WTC11 (cell line): ENCODE data around the gene CHMP2B. TPM values are rescaled to one million over a fixed set of nuclear protein-coding genes. Genes with fewer than 3 reads are reported as not detected.

Source experiments
- ATAC-seq: fragments of 200-7000 bp; cut with Tn5 transposase; 2 replicates; pipeline ENCODE4 v1.10.0; 2021; ENCODE audit warnings: mild to moderate bottlenecking, moderate library complexity
- CTCF ChIA-PET: fragments of 300-600 bp; sonication (Branson Sonifier 250); formaldehyde crosslinking; loops from one replicate; lab custom pipeline; 2021; ENCODE audit warnings: antibody characterized with exemption; lab: Charles Lee
- POLR2A ChIA-PET: fragments of 350-600 bp; sonication (Branson Sonifier 250); formaldehyde crosslinking; loops from one replicate; lab custom pipeline; 2021; ENCODE audit warnings: antibody characterized with exemption; lab: Charles Lee
- DNase-seq: peaks from one replicate; pipeline ENCODE4 v3.0.0; 2021; ENCODE audit warnings: low spot score
- H3K27ac Mint-ChIP-seq: 2 replicates; pipeline ENCODE4 v1.8.0; 2021; ENCODE audit warnings: mixed read lengths
- H3K27me3 Mint-ChIP-seq: 2 replicates; pipeline ENCODE4 v1.8.0; 2021; ENCODE audit warnings: low read depth, mild to moderate bottlenecking, moderate library complexity, mixed read lengths
- H3K36me3 Mint-ChIP-seq: 2 replicates; pipeline ENCODE4 v1.8.0; 2021; ENCODE audit warnings: mixed read lengths
- H3K4me1 Mint-ChIP-seq: 2 replicates; pipeline ENCODE4 v1.8.0; 2022; ENCODE audit warnings: mixed read lengths
- H3K4me3 Mint-ChIP-seq: 2 replicates; pipeline ENCODE4 v1.8.0; 2021; ENCODE audit warnings: mild to moderate bottlenecking, moderate library complexity, mixed read lengths
- H3K9me3 Mint-ChIP-seq: 2 replicates; pipeline ENCODE4 v1.8.0; 2021; ENCODE audit warnings: mixed read lengths
- FOXJ3 ChIP-seq: sonication (generic); formaldehyde crosslinking; IDR thresholded peaks from 2 replicates; pipeline ENCODE4 v1.9.0; 2021; ENCODE audit warnings: missing genetic modification reagents, mild to moderate bottlenecking, borderline replicate concordance
- MYBL2 ChIP-seq: sonication (generic); formaldehyde crosslinking; IDR thresholded peaks from 2 replicates; pipeline ENCODE4 v1.8.1; 2023; ENCODE audit warnings: mild to moderate bottlenecking, moderate library complexity, missing genetic modification reagents
- NFATC4 ChIP-seq: fragments of 250-450 bp; sonication (Bioruptor Pico); IDR thresholded peaks from 2 replicates; pipeline ENCODE4 v1.9.0; 2021; ENCODE audit warnings: mild to moderate bottlenecking
- NR3C1 ChIP-seq: sonication (generic); formaldehyde crosslinking; conservative IDR thresholded peaks from 2 replicates; pipeline ENCODE4 v1.8.1; 2023; ENCODE audit warnings: low read depth, mild to moderate bottlenecking, missing genetic modification reagents
- OVOL2 ChIP-seq: fragments of 250-450 bp; sonication (Bioruptor Pico); IDR thresholded peaks from 2 replicates; pipeline ENCODE4 v1.9.0; 2021; ENCODE audit warnings: mild to moderate bottlenecking, borderline replicate concordance
- RELA ChIP-seq: sonication (generic); formaldehyde crosslinking; IDR thresholded peaks from 2 replicates; pipeline ENCODE4 v1.8.1; 2022; ENCODE audit warnings: missing genetic modification reagents, mild to moderate bottlenecking, borderline replicate concordance
- SMAD4 ChIP-seq: sonication (generic); formaldehyde crosslinking; IDR thresholded peaks from 2 replicates; pipeline ENCODE4 v1.8.0; 2022; ENCODE audit warnings: mild to moderate bottlenecking, missing genetic modification reagents
- TCF7 ChIP-seq: sonication (generic); formaldehyde crosslinking; IDR thresholded peaks from 2 replicates; pipeline ENCODE4 v1.8.0; 2022; ENCODE audit warnings: mild to moderate bottlenecking, low read depth, missing genetic modification reagents, moderate library complexity
- ZBTB21 ChIP-seq: sonication (generic); formaldehyde crosslinking; IDR thresholded peaks from 2 replicates; pipeline ENCODE4 v1.8.1; 2023; ENCODE audit warnings: mild to moderate bottlenecking, missing genetic modification reagents, borderline replicate concordance
- ZNF121 ChIP-seq: sonication (generic); formaldehyde crosslinking; IDR thresholded peaks from 2 replicates; pipeline ENCODE4 v1.8.0; 2023; ENCODE audit warnings: missing genetic modification reagents
- ZNF232 ChIP-seq: sonication (generic); formaldehyde crosslinking; IDR thresholded peaks from 2 replicates; pipeline ENCODE4 v1.8.0; 2022; ENCODE audit warnings: mild to moderate bottlenecking, missing genetic modification reagents
- ZNF512 ChIP-seq: sonication (generic); formaldehyde crosslinking; IDR thresholded peaks from 2 replicates; pipeline ENCODE4 v1.8.1; 2022; ENCODE audit warnings: missing genetic modification reagents, borderline replicate concordance
- total RNA-seq: library from RNA; stranded (reverse); gene quantifications from 3 replicates; pipeline ENCODE4 v1.2.3, GENCODE V29; 2021
- TF ChIP-seq, protein P1 (sequence below): fragments of 250-450 bp; sonication (Bioruptor Pico); IDR thresholded peaks from 2 replicates; pipeline ENCODE4 v1.9.0; 2021; ENCODE audit warnings: mild to moderate bottlenecking
- TF ChIP-seq, protein P2 (sequence below): sonication (generic); formaldehyde crosslinking; IDR thresholded peaks from 2 replicates; pipeline ENCODE4 v1.8.1; 2023; ENCODE audit warnings: mild to moderate bottlenecking, missing genetic modification reagents, borderline replicate concordance
- TF ChIP-seq, protein P3 (sequence below): fragments of 250-450 bp; sonication (Bioruptor Pico); IDR thresholded peaks from 2 replicates; pipeline ENCODE4 v1.9.0; 2021; ENCODE audit warnings: mild to moderate bottlenecking, borderline replicate concordance

The CHMP2B gene
- total RNA-seq, 1 experiment from 2014 or later: 37.8 TPM

- POLR2A ChIA-PET: no interaction called here
- ATAC-seq: peak; percentile 41; the same call in 1 of the 2 replicates
- no peaks in the 10 kb centered on the region for H3K9me3 Mint-ChIP-seq
- no peak overlapping the region for H3K27ac Mint-ChIP-seq
- H3K27me3 Mint-ChIP-seq: no peaks in the 10 kb centered on the region
- no peaks in the 10 kb centered on the region for H3K36me3 Mint-ChIP-seq
- peaks cover 12% of the 10 kb centered on the region for H3K4me1 Mint-ChIP-seq
- TF ChIP-seq NFATC4 (CRISPR knock-in tag) (no peak), ZBTB21 (CRISPR knock-in tag) (no peak)
- TF ChIP-seq, all 79 proteins: peak for 0
- CTCF ChIA-PET: no interaction called here
- DNase-seq: no peak
- no peak overlapping the region for H3K4me3 Mint-ChIP-seq
These were observed 23.3 kb upstream of the CHMP2B start for GRCh38 chr3:87203809-87204208.

- Mint-ChIP-seq H3K27me3 (no peaks in the 10 kb centered on the region), H3K27ac (no peak overlapping the region), H3K9me3 (no peaks in the 10 kb centered on the region), H3K36me3 (no peaks in the 10 kb centered on the region), H3K4me1 (peaks cover 8% of the 10 kb centered on the region), H3K4me3 (no peak overlapping the region)
- no peak for DNase-seq
- CTCF ChIA-PET: no interaction called here
- no peak for ATAC-seq
- TF ChIP-seq NFATC4 (CRISPR knock-in tag) (no peak), RELA (no peak), ZNF232 (CRISPR knock-in tag) (no peak), MYBL2 (no peak), ZNF512 (CRISPR knock-in tag) (no peak), SMAD4 (CRISPR knock-in tag) (no peak), TCF7 (no peak), ZNF121 (CRISPR knock-in tag) (no peak)
- TF ChIP-seq, protein P1, sequence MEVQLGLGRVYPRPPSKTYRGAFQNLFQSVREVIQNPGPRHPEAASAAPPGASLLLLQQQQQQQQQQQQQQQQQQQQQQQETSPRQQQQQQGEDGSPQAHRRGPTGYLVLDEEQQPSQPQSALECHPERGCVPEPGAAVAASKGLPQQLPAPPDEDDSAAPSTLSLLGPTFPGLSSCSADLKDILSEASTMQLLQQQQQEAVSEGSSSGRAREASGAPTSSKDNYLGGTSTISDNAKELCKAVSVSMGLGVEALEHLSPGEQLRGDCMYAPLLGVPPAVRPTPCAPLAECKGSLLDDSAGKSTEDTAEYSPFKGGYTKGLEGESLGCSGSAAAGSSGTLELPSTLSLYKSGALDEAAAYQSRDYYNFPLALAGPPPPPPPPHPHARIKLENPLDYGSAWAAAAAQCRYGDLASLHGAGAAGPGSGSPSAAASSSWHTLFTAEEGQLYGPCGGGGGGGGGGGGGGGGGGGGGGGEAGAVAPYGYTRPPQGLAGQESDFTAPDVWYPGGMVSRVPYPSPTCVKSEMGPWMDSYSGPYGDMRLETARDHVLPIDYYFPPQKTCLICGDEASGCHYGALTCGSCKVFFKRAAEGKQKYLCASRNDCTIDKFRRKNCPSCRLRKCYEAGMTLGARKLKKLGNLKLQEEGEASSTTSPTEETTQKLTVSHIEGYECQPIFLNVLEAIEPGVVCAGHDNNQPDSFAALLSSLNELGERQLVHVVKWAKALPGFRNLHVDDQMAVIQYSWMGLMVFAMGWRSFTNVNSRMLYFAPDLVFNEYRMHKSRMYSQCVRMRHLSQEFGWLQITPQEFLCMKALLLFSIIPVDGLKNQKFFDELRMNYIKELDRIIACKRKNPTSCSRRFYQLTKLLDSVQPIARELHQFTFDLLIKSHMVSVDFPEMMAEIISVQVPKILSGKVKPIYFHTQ: no peak
- TF ChIP-seq, protein P2, sequence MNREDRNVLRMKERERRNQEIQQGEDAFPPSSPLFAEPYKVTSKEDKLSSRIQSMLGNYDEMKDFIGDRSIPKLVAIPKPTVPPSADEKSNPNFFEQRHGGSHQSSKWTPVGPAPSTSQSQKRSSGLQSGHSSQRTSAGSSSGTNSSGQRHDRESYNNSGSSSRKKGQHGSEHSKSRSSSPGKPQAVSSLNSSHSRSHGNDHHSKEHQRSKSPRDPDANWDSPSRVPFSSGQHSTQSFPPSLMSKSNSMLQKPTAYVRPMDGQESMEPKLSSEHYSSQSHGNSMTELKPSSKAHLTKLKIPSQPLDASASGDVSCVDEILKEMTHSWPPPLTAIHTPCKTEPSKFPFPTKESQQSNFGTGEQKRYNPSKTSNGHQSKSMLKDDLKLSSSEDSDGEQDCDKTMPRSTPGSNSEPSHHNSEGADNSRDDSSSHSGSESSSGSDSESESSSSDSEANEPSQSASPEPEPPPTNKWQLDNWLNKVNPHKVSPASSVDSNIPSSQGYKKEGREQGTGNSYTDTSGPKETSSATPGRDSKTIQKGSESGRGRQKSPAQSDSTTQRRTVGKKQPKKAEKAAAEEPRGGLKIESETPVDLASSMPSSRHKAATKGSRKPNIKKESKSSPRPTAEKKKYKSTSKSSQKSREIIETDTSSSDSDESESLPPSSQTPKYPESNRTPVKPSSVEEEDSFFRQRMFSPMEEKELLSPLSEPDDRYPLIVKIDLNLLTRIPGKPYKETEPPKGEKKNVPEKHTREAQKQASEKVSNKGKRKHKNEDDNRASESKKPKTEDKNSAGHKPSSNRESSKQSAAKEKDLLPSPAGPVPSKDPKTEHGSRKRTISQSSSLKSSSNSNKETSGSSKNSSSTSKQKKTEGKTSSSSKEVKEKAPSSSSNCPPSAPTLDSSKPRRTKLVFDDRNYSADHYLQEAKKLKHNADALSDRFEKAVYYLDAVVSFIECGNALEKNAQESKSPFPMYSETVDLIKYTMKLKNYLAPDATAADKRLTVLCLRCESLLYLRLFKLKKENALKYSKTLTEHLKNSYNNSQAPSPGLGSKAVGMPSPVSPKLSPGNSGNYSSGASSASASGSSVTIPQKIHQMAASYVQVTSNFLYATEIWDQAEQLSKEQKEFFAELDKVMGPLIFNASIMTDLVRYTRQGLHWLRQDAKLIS (CRISPR knock-in tag): no peak
- POLR2A ChIA-PET: no interaction called here
These were observed 21.0 kb upstream of the CHMP2B start for GRCh38 chr3:87206070-87206469.

DNA sequence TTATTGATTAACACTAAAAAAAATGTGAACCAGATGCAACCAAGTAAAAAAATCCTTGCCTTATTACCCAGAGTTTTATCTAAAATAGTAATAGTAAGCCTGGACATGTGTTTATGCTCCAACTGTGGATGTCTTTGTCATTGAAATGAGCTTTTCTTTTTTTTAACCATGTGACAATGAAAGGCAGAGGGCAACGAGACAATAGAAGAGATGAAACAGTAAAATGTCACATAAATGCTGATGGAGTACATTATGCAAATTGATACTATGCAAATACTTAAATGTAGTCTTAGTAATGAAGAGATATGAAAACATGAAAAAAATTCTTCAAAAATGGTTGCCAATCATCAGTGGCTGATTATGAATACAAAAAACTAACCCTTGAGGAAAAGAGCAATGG is 20.5 kb upstream of the CHMP2B start:
- peaks cover 8% of the 10 kb centered on the region for H3K4me1 Mint-ChIP-seq
- no peaks in the 10 kb centered on the region for H3K36me3 Mint-ChIP-seq
- 0 out of 2 replicates have a peak overlapping the region, but pooled peaks have one; percentile 14 for H3K27ac Mint-ChIP-seq
- POLR2A ChIA-PET: no interaction called here
- no peaks in the 10 kb centered on the region for H3K9me3 Mint-ChIP-seq
- CTCF ChIA-PET: no interaction called here
- TF ChIP-seq FOXJ3 (CRISPR knock-in tag) (no peak), NR3C1 (CRISPR knock-in tag) (no peak), OVOL2 (CRISPR knock-in tag) (no peak)
- TF ChIP-seq, protein P3, sequence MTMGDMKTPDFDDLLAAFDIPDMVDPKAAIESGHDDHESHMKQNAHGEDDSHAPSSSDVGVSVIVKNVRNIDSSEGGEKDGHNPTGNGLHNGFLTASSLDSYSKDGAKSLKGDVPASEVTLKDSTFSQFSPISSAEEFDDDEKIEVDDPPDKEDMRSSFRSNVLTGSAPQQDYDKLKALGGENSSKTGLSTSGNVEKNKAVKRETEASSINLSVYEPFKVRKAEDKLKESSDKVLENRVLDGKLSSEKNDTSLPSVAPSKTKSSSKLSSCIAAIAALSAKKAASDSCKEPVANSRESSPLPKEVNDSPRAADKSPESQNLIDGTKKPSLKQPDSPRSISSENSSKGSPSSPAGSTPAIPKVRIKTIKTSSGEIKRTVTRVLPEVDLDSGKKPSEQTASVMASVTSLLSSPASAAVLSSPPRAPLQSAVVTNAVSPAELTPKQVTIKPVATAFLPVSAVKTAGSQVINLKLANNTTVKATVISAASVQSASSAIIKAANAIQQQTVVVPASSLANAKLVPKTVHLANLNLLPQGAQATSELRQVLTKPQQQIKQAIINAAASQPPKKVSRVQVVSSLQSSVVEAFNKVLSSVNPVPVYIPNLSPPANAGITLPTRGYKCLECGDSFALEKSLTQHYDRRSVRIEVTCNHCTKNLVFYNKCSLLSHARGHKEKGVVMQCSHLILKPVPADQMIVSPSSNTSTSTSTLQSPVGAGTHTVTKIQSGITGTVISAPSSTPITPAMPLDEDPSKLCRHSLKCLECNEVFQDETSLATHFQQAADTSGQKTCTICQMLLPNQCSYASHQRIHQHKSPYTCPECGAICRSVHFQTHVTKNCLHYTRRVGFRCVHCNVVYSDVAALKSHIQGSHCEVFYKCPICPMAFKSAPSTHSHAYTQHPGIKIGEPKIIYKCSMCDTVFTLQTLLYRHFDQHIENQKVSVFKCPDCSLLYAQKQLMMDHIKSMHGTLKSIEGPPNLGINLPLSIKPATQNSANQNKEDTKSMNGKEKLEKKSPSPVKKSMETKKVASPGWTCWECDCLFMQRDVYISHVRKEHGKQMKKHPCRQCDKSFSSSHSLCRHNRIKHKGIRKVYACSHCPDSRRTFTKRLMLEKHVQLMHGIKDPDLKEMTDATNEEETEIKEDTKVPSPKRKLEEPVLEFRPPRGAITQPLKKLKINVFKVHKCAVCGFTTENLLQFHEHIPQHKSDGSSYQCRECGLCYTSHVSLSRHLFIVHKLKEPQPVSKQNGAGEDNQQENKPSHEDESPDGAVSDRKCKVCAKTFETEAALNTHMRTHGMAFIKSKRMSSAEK: no peak
- no peak overlapping the region for H3K4me3 Mint-ChIP-seq
- ATAC-seq (no peak), DNase-seq (no peak)
- no peaks in the 10 kb centered on the region for H3K27me3 Mint-ChIP-seq
